DOHH2 (cell line): ENCODE data around the gene MBOAT1.

Source experiments
- H3F3A ChIP-seq: fragments of 200-600 bp; sonication (generic), shearing (Covaris generic); 2 replicates; pipeline ENCODE4 v1.6.0; 2016; ENCODE audit warnings: antibody characterized with exemption, mild to moderate bottlenecking; ENCODE audit not compliant: control insufficient read depth, insufficient read depth
- H3K27ac ChIP-seq: fragments of 200-600 bp; sonication (generic); 2 replicates; pipeline ENCODE4 v1.5.1; 2014; ENCODE audit warnings: low read depth, mild to moderate bottlenecking, low read length, moderate library complexity
- H3K27me3 ChIP-seq: fragments of 200-600 bp; sonication (generic); 2 replicates; pipeline ENCODE4 v1.6.1; 2014; ENCODE audit warnings: mild to moderate bottlenecking, low read length, mixed read lengths; ENCODE audit not compliant: control insufficient read depth
- H3K36me3 ChIP-seq: fragments of 200-600 bp; sonication (generic); 2 replicates; pipeline ENCODE4 v1.6.1; 2014; ENCODE audit warnings: mild to moderate bottlenecking, low read length, moderate library complexity, mixed read lengths; ENCODE audit not compliant: control insufficient read depth
- H3K4me1 ChIP-seq: fragments of 200-600 bp; sonication (generic); 2 replicates; pipeline ENCODE4 v1.6.1; 2014; ENCODE audit warnings: mild to moderate bottlenecking, low read length, mixed read lengths; ENCODE audit not compliant: control insufficient read depth
- H3K4me2 ChIP-seq: fragments of 200-600 bp; sonication (generic); 2 replicates; pipeline ENCODE4 v1.6.0; 2014; ENCODE audit warnings: mild to moderate bottlenecking, low read length, moderate library complexity
- H3K4me3 ChIP-seq: fragments of 200-600 bp; sonication (generic); 2 replicates; pipeline ENCODE4 v1.5.1; 2014; ENCODE audit warnings: mild to moderate bottlenecking, low read length, mixed read lengths
- H3K79me2 ChIP-seq: fragments of 200-600 bp; sonication (generic); 2 replicates; pipeline ENCODE4 v1.6.1; 2014; ENCODE audit warnings: mild to moderate bottlenecking, low read length, mixed read lengths; ENCODE audit not compliant: control insufficient read depth
- H3K9me2 ChIP-seq: fragments of 200-600 bp; sonication (generic); replicated peaks from 2 replicates; pipeline ENCODE4 v1.6.1; 2014; ENCODE audit warnings: mild to moderate bottlenecking, low read length, mixed read lengths; ENCODE audit not compliant: control insufficient read depth
- H3K9me3 ChIP-seq: fragments of 200-600 bp; sonication (generic); 2 replicates; pipeline ENCODE4 v1.6.1; 2014; ENCODE audit warnings: antibody characterized with exemption, low read length, mixed read lengths; ENCODE audit not compliant: control insufficient read depth, insufficient read depth
- H4K20me1 ChIP-seq: fragments of 200-600 bp; sonication (generic); 2 replicates; pipeline ENCODE4 v1.6.0; 2014; ENCODE audit warnings: low read depth, mild to moderate bottlenecking, antibody characterized with exemption, low read length, moderate library complexity; ENCODE audit not compliant: control insufficient read depth, insufficient read depth
- EZH2phosphoT487 ChIP-seq: fragments of 200-600 bp; sonication (generic); IDR thresholded peaks from 2 replicates; pipeline ENCODE4 v1.6.1; 2017; ENCODE audit warnings: borderline replicate concordance, mild to moderate bottlenecking, antibody characterized with exemption, low read length, moderate library complexity, mixed read lengths
- TF ChIP-seq, protein P1 (sequence below): fragments of 200-600 bp; sonication (generic); IDR thresholded peaks from one replicate; pipeline ENCODE4 v1.5.1; 2014; ENCODE audit warnings: antibody characterized with exemption, mild to moderate bottlenecking, low read depth, low read length; ENCODE audit not compliant: poor library complexity, severe bottlenecking

MBOAT1 gene

DNA sequence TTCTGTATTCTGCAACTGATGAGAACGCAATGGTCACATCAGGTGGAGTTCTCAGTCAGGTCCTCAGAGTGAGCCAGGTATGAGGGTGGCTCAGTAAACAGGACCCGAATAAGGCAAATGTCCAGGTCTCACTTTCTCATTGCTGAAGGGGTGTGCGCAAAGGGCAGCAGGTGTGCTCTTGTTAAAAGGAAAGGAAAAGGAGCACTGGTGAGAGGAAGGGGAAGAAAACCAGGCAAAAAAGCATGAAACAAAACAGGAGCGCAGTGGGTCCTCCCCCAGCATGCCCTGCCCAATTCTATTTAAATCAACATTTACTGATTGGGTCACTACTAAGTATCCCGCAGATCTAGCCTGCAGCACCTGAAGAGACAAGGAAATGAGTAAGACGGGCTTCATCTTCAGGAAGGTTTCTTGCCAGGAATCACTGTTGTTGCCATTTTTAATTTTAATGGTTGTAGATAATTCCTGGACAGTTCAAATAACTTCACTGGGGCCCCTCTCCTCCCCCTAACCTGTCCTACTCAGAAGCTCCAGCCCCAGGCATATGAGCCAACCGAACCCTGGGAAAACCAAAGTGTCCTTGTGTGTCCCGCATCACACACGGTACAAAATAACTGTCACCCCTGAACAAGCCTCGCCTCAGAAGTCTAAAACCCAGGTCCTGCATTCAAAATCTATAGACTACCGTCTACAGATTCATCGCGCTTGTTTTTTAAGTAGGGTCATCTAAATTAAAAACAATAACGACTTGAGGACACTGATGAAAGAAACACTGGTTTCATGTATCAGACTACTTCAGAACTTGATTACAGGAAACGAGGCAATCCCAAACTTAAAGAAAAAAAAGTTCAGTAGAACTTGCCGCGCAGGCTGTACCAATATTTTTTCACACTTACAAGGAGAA, 980 bp downstream of the MBOAT1 start:
- H3K9me3 ChIP-seq: no peaks in the 10 kb centered on the region
- no peaks in the 10 kb centered on the region for H3F3A ChIP-seq
- no peaks in the 10 kb centered on the region for H3K36me3 ChIP-seq
- no peak overlapping the region for H3K27ac ChIP-seq
- no peak overlapping the region for H3K4me3 ChIP-seq
- no peak overlapping the region for H3K4me2 ChIP-seq
- H3K79me2 ChIP-seq: no peaks in the 10 kb centered on the region
- no peaks in the 10 kb centered on the region for H3K9me2 ChIP-seq
- TF ChIP-seq, protein P1, sequence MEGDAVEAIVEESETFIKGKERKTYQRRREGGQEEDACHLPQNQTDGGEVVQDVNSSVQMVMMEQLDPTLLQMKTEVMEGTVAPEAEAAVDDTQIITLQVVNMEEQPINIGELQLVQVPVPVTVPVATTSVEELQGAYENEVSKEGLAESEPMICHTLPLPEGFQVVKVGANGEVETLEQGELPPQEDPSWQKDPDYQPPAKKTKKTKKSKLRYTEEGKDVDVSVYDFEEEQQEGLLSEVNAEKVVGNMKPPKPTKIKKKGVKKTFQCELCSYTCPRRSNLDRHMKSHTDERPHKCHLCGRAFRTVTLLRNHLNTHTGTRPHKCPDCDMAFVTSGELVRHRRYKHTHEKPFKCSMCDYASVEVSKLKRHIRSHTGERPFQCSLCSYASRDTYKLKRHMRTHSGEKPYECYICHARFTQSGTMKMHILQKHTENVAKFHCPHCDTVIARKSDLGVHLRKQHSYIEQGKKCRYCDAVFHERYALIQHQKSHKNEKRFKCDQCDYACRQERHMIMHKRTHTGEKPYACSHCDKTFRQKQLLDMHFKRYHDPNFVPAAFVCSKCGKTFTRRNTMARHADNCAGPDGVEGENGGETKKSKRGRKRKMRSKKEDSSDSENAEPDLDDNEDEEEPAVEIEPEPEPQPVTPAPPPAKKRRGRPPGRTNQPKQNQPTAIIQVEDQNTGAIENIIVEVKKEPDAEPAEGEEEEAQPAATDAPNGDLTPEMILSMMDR: no peak
- TF ChIP-seq EZH2phosphoT487: no peak
- H3K4me1 ChIP-seq: no peaks in the 10 kb centered on the region
- peaks cover 12% of the 10 kb centered on the region for H3K27me3 ChIP-seq
- H4K20me1 ChIP-seq: no peaks in the 10 kb centered on the region

DNA sequence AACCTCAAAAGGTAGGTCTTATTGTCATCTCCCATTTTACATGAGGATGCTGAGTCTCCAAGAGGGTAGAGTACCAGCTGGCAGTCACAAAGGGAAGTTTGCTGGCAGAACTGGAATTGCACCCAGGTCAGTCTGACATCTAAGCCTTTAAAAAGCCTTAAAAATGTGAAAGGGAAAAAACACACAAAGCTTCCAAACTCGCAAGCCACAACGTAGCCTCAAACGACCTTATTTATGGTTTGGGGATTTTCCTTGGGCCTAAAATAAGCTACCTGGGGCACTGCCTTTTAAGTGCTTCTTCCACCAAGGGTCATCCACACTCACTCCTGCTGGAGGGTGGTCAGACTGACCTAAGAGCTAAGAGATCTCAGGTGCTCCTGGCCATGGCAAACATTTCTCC, 2.1 kb downstream of the MBOAT1 start:
- Histone ChIP-seq H3K79me2 (no peaks in the 10 kb centered on the region), H3K4me1 (no peaks in the 10 kb centered on the region), H3K9me2 (no peaks in the 10 kb centered on the region), H3F3A (no peaks in the 10 kb centered on the region), H3K27ac (no peak overlapping the region), H3K27me3 (peaks cover 12% of the 10 kb centered on the region), H3K4me3 (no peak overlapping the region), H3K9me3 (no peaks in the 10 kb centered on the region), H3K4me2 (no peak overlapping the region), H4K20me1 (no peaks in the 10 kb centered on the region), H3K36me3 (no peaks in the 10 kb centered on the region)
- TF ChIP-seq, protein P1: no peak
- no peak for TF ChIP-seq EZH2phosphoT487

DNA sequence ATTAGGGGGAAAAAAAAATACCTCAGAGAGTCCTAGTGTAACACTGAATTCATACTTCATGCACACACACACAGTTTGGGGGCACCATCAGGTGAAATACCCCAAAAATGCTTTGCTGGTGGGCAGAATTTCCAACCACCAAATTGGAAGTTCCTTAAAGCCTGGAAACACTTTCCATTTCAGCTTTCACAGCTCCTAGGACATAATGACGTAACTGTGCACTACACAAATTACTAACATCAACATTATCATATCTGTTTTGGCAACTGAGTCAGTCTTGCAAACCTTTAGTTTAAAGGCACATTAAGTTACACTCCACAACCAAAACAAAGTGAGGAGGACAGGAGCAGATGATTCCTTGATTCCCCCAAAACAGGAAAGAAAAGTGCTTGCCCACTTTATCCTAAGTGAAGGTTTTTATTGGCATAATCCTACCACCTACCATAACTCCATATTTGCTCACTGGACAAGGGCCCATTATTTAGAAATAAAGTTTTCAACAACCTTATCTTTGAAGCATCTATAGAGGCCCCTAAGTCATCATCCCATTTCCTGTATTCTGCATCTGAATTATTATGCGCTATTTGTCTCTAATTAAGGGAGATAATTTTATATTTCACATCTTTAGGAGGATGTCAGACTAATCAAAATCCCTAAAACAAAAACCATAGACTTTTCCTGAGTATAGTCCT, 3.4 kb downstream of the MBOAT1 start:
- Histone ChIP-seq H3K9me2 (no peaks in the 10 kb centered on the region), H3K36me3 (no peaks in the 10 kb centered on the region), H3K27me3 (peaks cover 12% of the 10 kb centered on the region), H3K9me3 (no peaks in the 10 kb centered on the region), H3K4me3 (no peak overlapping the region), H4K20me1 (no peaks in the 10 kb centered on the region), H3F3A (no peaks in the 10 kb centered on the region), H3K4me2 (no peak overlapping the region), H3K27ac (no peak overlapping the region), H3K4me1 (no peaks in the 10 kb centered on the region), H3K79me2 (no peaks in the 10 kb centered on the region)
- no peak for TF ChIP-seq EZH2phosphoT487
- TF ChIP-seq, protein P1: no peak
